Loucy (cell line): ENCODE results near the gene SLC22A3.

Experiments used
- H2AFZ ChIP-seq: fragments of 200-600 bp; sonication (generic); 2 replicates; pipeline ENCODE4 v1.6.0; 2016; ENCODE audit warnings: antibody characterized with exemption, mild to moderate bottlenecking, low read length, moderate library complexity
- H3F3A ChIP-seq: fragments of 200-600 bp; 2 replicates; pipeline ENCODE4 v1.6.0; 2016; ENCODE audit warnings: antibody characterized with exemption, low read depth, mild to moderate bottlenecking
- H3K27me3 ChIP-seq: fragments of 200-600 bp; sonication (generic); 2 replicates; pipeline ENCODE4 v1.6.1; 2014; ENCODE audit warnings: low read length, mild to moderate bottlenecking; ENCODE audit not compliant: insufficient read depth, poor library complexity, severe bottlenecking
- H3K36me3 ChIP-seq: fragments of 200-600 bp; sonication (generic); 2 replicates; pipeline ENCODE4 v1.6.1; 2016; ENCODE audit warnings: low read length; ENCODE audit not compliant: insufficient read depth
- H3K4me1 ChIP-seq: fragments of 200-600 bp; sonication (generic); 2 replicates; pipeline ENCODE4 v1.5.1; 2014; ENCODE audit warnings: low read length, mild to moderate bottlenecking; ENCODE audit not compliant: insufficient read depth, poor library complexity, severe bottlenecking
- H3K4me2 ChIP-seq: fragments of 200-600 bp; sonication (generic); 2 replicates; pipeline ENCODE4 v1.6.0; 2014; ENCODE audit warnings: antibody characterized with exemption, low read length, low read depth, mild to moderate bottlenecking; ENCODE audit not compliant: poor library complexity, severe bottlenecking
- H3K4me3 ChIP-seq: fragments of 200-600 bp; sonication (generic); 2 replicates; pipeline ENCODE4 v1.5.1; 2014; ENCODE audit warnings: low read length, mild to moderate bottlenecking, mixed read lengths; ENCODE audit not compliant: poor library complexity, severe bottlenecking
- H3K79me2 ChIP-seq: fragments of 200-600 bp; sonication (generic); 2 replicates; pipeline ENCODE4 v1.6.1; 2014; ENCODE audit warnings: low read length; ENCODE audit not compliant: insufficient read depth
- H3K9ac ChIP-seq: fragments of 200-600 bp; sonication (generic); 2 replicates; pipeline ENCODE4 v1.6.0; 2014; ENCODE audit warnings: mild to moderate bottlenecking, low read depth, low read length, moderate library complexity; ENCODE audit not compliant: poor library complexity, severe bottlenecking
- H3K9me2 ChIP-seq: fragments of 200-600 bp; sonication (generic); replicated peaks from 2 replicates; pipeline ENCODE4 v1.6.1; 2016; ENCODE audit warnings: low read depth, low read length, mixed read lengths
- H3K9me3 ChIP-seq: fragments of 200-600 bp; sonication (generic); 2 replicates; pipeline ENCODE4 v1.6.1; 2014; ENCODE audit warnings: mild to moderate bottlenecking, antibody characterized with exemption, low read length, low read depth; ENCODE audit not compliant: insufficient read depth
- H4K20me1 ChIP-seq: fragments of 200-600 bp; sonication (generic); 2 replicates; pipeline ENCODE4 v1.6.0; 2014; ENCODE audit warnings: antibody characterized with exemption, low read length, mild to moderate bottlenecking; ENCODE audit not compliant: insufficient read depth, poor library complexity, severe bottlenecking
- CTCF ChIP-seq: fragments of 200-600 bp; sonication (generic); conservative IDR thresholded peaks from 2 replicates; pipeline ENCODE4 v1.5.1; 2014; ENCODE audit warnings: mild to moderate bottlenecking, antibody characterized with exemption, low read length
- EZH2phosphoT487 ChIP-seq: fragments of 200-600 bp; IDR thresholded peaks from 2 replicates; pipeline ENCODE4 v1.6.1; 2018; ENCODE audit warnings: antibody characterized with exemption, mild to moderate bottlenecking, moderate library complexity, borderline replicate concordance

Gene SLC22A3

GRCh38 chr6:160396292-160396691 lies 48.1 kb downstream of the SLC22A3 start:
- Histone ChIP-seq H3K4me1 (no peaks in the 10 kb centered on the region), H3K9ac (no peak overlapping the region), H2AFZ (no peak overlapping the region), H3F3A (no peaks in the 10 kb centered on the region), H3K36me3 (no peaks in the 10 kb centered on the region), H3K27me3 (no peaks in the 10 kb centered on the region), H3K79me2 (no peaks in the 10 kb centered on the region), H3K4me3 (no peak overlapping the region), H3K9me3 (0 out of 2 replicates have a peak, but pooled peaks cover 3% of the 10 kb centered on the region), H3K9me2 (no peaks in the 10 kb centered on the region), H3K4me2 (no peak overlapping the region), H4K20me1 (no peaks in the 10 kb centered on the region)
- TF ChIP-seq EZH2phosphoT487 (no peak), CTCF (no peak)

- Histone ChIP-seq H2AFZ (no peak overlapping the region), H3K79me2 (no peaks in the 10 kb centered on the region), H3K4me3 (no peak overlapping the region), H3K9me3 (0 out of 2 replicates have a peak, but pooled peaks cover 3% of the 10 kb centered on the region), H4K20me1 (no peaks in the 10 kb centered on the region), H3F3A (no peaks in the 10 kb centered on the region), H3K27me3 (no peaks in the 10 kb centered on the region), H3K4me1 (no peaks in the 10 kb centered on the region), H3K36me3 (no peaks in the 10 kb centered on the region), H3K4me2 (no peak overlapping the region), H3K9me2 (no peaks in the 10 kb centered on the region), H3K9ac (no peak overlapping the region)
- TF ChIP-seq EZH2phosphoT487, result no peak
- no peak for TF ChIP-seq CTCF
Measured at GRCh38 chr6:160398674-160399271, 50.6 kb downstream of the SLC22A3 start.

GRCh38 chr6:160400446-160400845 lies 52.3 kb downstream of the SLC22A3 start:
- no peaks in the 10 kb centered on the region for H3F3A ChIP-seq
- no peaks in the 10 kb centered on the region for H4K20me1 ChIP-seq
- H3K9me2 ChIP-seq, result no peaks in the 10 kb centered on the region
- no peaks in the 10 kb centered on the region for H3K4me1 ChIP-seq
- no peak overlapping the region for H3K4me3 ChIP-seq
- no peaks in the 10 kb centered on the region for H3K79me2 ChIP-seq
- no peak overlapping the region for H2AFZ ChIP-seq
- TF ChIP-seq CTCF (no peak), EZH2phosphoT487 (no peak)
- H3K9ac ChIP-seq, result no peak overlapping the region
- H3K27me3 ChIP-seq, result no peaks in the 10 kb centered on the region
- no peak overlapping the region for H3K4me2 ChIP-seq
- H3K36me3 ChIP-seq, result no peaks in the 10 kb centered on the region
- H3K9me3 ChIP-seq, result 0 out of 2 replicates have a peak, but pooled peaks cover 3% of the 10 kb centered on the region
